ENCODE data around the gene UNC13C.

The UNC13C gene

GRCh38 chr15:54312528-54312927 is 334.3 kb downstream of the UNC13C start:
- no peak overlapping the region for H3K18ac ChIP-seq (ENCODE audit: low read length)

GRCh38 chr15:54321426-54321825 is 343.2 kb downstream of the UNC13C start:
- Histone ChIP-seq H4K8ac (ENCODE audit: low read depth, low read length) (no peak overlapping the region), H3K18ac (ENCODE audit: low read length) (no peak overlapping the region), H3K4me2 (ENCODE audit: low read length) (no peak overlapping the region), H3K4ac (ENCODE audit: low read depth, low read length) (no peak overlapping the region), H2BK12ac (ENCODE audit: low read length) (no peak overlapping the region), H2BK5ac (ENCODE audit: low read depth, low read length, poor library complexity) (no peak overlapping the region), H2AFZ (ENCODE audit: insufficient read depth, low read length, poor library complexity) (no peak overlapping the region), H3K79me1 (ENCODE audit: low read length) (no peaks in the 10 kb centered on the region), H4K12ac (ENCODE audit: low read depth, low read length) (no peak overlapping the region), H3K27ac (ENCODE audit: low read depth, low read length) (no peak overlapping the region), H3K4me1 (ENCODE audit: control insufficient read depth in 1 of 2, insufficient read depth in 2 of 2, low read length in 2 of 2) (no peaks in the 10 kb centered on the region), H3K14ac (ENCODE audit: low read length) (no peak overlapping the region), H2BK120ac (ENCODE audit: insufficient read depth, low read length, poor library complexity) (no peak overlapping the region), H3K27me3 (ENCODE audit: insufficient read depth, low read length) (no peaks in the 10 kb centered on the region), H3K9ac (ENCODE audit: low read length) (no peak overlapping the region), H2AK5ac (ENCODE audit: low read length) (no peak overlapping the region), H4K91ac (ENCODE audit: low read depth, low read length) (no peak overlapping the region), H3K36me3 (ENCODE audit: control insufficient read depth in 1 of 2, insufficient read depth in 2 of 2, low read length in 2 of 2) (no peaks in the 10 kb centered on the region), H3K23ac (ENCODE audit: low read length) (no peak overlapping the region), H3K4me3 (ENCODE audit: low read depth, low read length) (no peak overlapping the region), H3K79me2 (ENCODE audit: control insufficient read depth, insufficient read depth, low read length, poor library complexity) (no peaks in the 10 kb centered on the region), H3K9me3 (ENCODE audit: insufficient read depth, low read depth, low read length) (no peaks in the 10 kb centered on the region)
- WGBS (ENCODE audit: extremely low coverage, insufficient coverage, insufficient read length) = no CpG with 5 or more reads among the region's 6 CpGs
- DNase-seq = no peak

More at GRCh38 chr15:54312528-54312927, 334.3 kb downstream of the UNC13C start:
- no peak overlapping the region for H4K91ac ChIP-seq (ENCODE audit: low read depth, low read length)
- no peak overlapping the region for H2BK5ac ChIP-seq (ENCODE audit: low read depth, low read length, poor library complexity)
- no peaks in the 10 kb centered on the region for H3K79me1 ChIP-seq (ENCODE audit: low read length)
- no peak overlapping the region for H3K4me2 ChIP-seq (ENCODE audit: low read length)
- no peak overlapping the region for H4K12ac ChIP-seq (ENCODE audit: low read depth, low read length)
- no peak overlapping the region for H3K14ac ChIP-seq (ENCODE audit: low read length)
- H2BK12ac ChIP-seq (ENCODE audit: low read length) = no peak overlapping the region
- no peaks in the 10 kb centered on the region for H3K27me3 ChIP-seq (ENCODE audit: insufficient read depth, low read length)
- H3K9ac ChIP-seq (ENCODE audit: low read length) = no peak overlapping the region
- no peaks in the 10 kb centered on the region for H3K9me3 ChIP-seq (ENCODE audit: insufficient read depth, low read depth, low read length)
- no peaks in the 10 kb centered on the region for H3K4me1 ChIP-seq (ENCODE audit: control insufficient read depth in 1 of 2, insufficient read depth in 2 of 2, low read length in 2 of 2)
- no peak overlapping the region for H2AK5ac ChIP-seq (ENCODE audit: low read length)
- no peak overlapping the region for H3K4me3 ChIP-seq (ENCODE audit: low read depth, low read length)
- no peak overlapping the region for H3K23ac ChIP-seq (ENCODE audit: low read length)
- H3K79me2 ChIP-seq (ENCODE audit: control insufficient read depth, insufficient read depth, low read length, poor library complexity) = no peaks in the 10 kb centered on the region
- no peak overlapping the region for H2BK120ac ChIP-seq (ENCODE audit: insufficient read depth, low read length, poor library complexity)
- no peak for DNase-seq
- no peaks in the 10 kb centered on the region for H3K36me3 ChIP-seq (ENCODE audit: control insufficient read depth in 1 of 2, insufficient read depth in 2 of 2, low read length in 2 of 2)
- H2AFZ ChIP-seq (ENCODE audit: insufficient read depth, low read length, poor library complexity) = no peak overlapping the region
- no peak overlapping the region for H4K8ac ChIP-seq (ENCODE audit: low read depth, low read length)
- H3K4ac ChIP-seq (ENCODE audit: low read depth, low read length) = no peak overlapping the region
- no peak overlapping the region for H3K27ac ChIP-seq (ENCODE audit: low read depth, low read length)

- no CpG with 5 or more reads among the region's 1 CpG for WGBS (ENCODE audit: extremely low coverage, insufficient coverage, insufficient read length)
- no peaks in the 10 kb centered on the region for H3K79me2 ChIP-seq (ENCODE audit: control insufficient read depth, insufficient read depth, low read length, poor library complexity)
- no peak overlapping the region for H3K4ac ChIP-seq (ENCODE audit: low read depth, low read length)
Observed at GRCh38 chr15:54322341-54322740, 344.1 kb downstream of the UNC13C start.

GRCh38 chr15:54345301-54345700 is 367.1 kb downstream of the UNC13C start:
- Histone ChIP-seq H3K4me3 (ENCODE audit: low read depth, low read length) (no peak overlapping the region), H2AK5ac (ENCODE audit: low read length) (no peak overlapping the region), H3K14ac (ENCODE audit: low read length) (no peak overlapping the region), H3K4ac (ENCODE audit: low read depth, low read length) (no peak overlapping the region), H3K9me3 (ENCODE audit: insufficient read depth, low read depth, low read length) (no peaks in the 10 kb centered on the region), H3K27ac (ENCODE audit: low read depth, low read length) (no peak overlapping the region), H2BK120ac (ENCODE audit: insufficient read depth, low read length, poor library complexity) (no peak overlapping the region), H3K4me1 (ENCODE audit: control insufficient read depth in 1 of 2, insufficient read depth in 2 of 2, low read length in 2 of 2) (no peaks in the 10 kb centered on the region), H3K79me2 (ENCODE audit: control insufficient read depth, insufficient read depth, low read length, poor library complexity) (no peaks in the 10 kb centered on the region), H3K79me1 (ENCODE audit: low read length) (no peaks in the 10 kb centered on the region), H3K36me3 (ENCODE audit: control insufficient read depth in 1 of 2, insufficient read depth in 2 of 2, low read length in 2 of 2) (no peaks in the 10 kb centered on the region), H3K9ac (ENCODE audit: low read length) (no peak overlapping the region), H2AFZ (ENCODE audit: insufficient read depth, low read length, poor library complexity) (no peak overlapping the region), H3K18ac (ENCODE audit: low read length) (no peak overlapping the region), H2BK5ac (ENCODE audit: low read depth, low read length, poor library complexity) (no peak overlapping the region), H4K91ac (ENCODE audit: low read depth, low read length) (no peak overlapping the region), H3K27me3 (ENCODE audit: insufficient read depth, low read length) (no peaks in the 10 kb centered on the region), H4K8ac (ENCODE audit: low read depth, low read length) (no peak overlapping the region), H3K4me2 (ENCODE audit: low read length) (no peak overlapping the region), H3K23ac (ENCODE audit: low read length) (no peak overlapping the region), H2BK12ac (ENCODE audit: low read length) (no peak overlapping the region), H4K12ac (ENCODE audit: low read depth, low read length) (no peak overlapping the region)
- no peak for DNase-seq
- no CpG with 5 or more reads among the region's 2 CpGs for WGBS (ENCODE audit: extremely low coverage, insufficient coverage, insufficient read length)

More at GRCh38 chr15:54322341-54322740, 344.1 kb downstream of the UNC13C start:
- Histone ChIP-seq H3K4me2 (ENCODE audit: low read length) (no peak overlapping the region), H2AFZ (ENCODE audit: insufficient read depth, low read length, poor library complexity) (no peak overlapping the region), H3K9ac (ENCODE audit: low read length) (no peak overlapping the region), H3K23ac (ENCODE audit: low read length) (no peak overlapping the region), H3K14ac (ENCODE audit: low read length) (no peak overlapping the region), H3K79me1 (ENCODE audit: low read length) (no peaks in the 10 kb centered on the region), H3K4me1 (ENCODE audit: control insufficient read depth in 1 of 2, insufficient read depth in 2 of 2, low read length in 2 of 2) (no peaks in the 10 kb centered on the region), H2AK5ac (ENCODE audit: low read length) (no peak overlapping the region), H2BK5ac (ENCODE audit: low read depth, low read length, poor library complexity) (no peak overlapping the region), H3K18ac (ENCODE audit: low read length) (no peak overlapping the region), H3K27me3 (ENCODE audit: insufficient read depth, low read length) (no peaks in the 10 kb centered on the region), H4K12ac (ENCODE audit: low read depth, low read length) (no peak overlapping the region), H3K27ac (ENCODE audit: low read depth, low read length) (no peak overlapping the region), H3K4me3 (ENCODE audit: low read depth, low read length) (no peak overlapping the region), H3K9me3 (ENCODE audit: insufficient read depth, low read depth, low read length) (no peaks in the 10 kb centered on the region), H2BK120ac (ENCODE audit: insufficient read depth, low read length, poor library complexity) (no peak overlapping the region), H2BK12ac (ENCODE audit: low read length) (no peak overlapping the region), H4K91ac (ENCODE audit: low read depth, low read length) (no peak overlapping the region), H3K36me3 (ENCODE audit: control insufficient read depth in 1 of 2, insufficient read depth in 2 of 2, low read length in 2 of 2) (no peaks in the 10 kb centered on the region), H4K8ac (ENCODE audit: low read depth, low read length) (no peak overlapping the region)
- no peak for DNase-seq

All from trophoblast cell (in vitro differentiated cells and primary cell).